Measurements from ENCODE around the gene CPN1.
"Not testable (repeated sequence)": the region's sequence is repeated elsewhere in the genome, so short reads cannot be mapped to it uniquely, and the experiment has no call there.

CPN1 gene

DNA sequence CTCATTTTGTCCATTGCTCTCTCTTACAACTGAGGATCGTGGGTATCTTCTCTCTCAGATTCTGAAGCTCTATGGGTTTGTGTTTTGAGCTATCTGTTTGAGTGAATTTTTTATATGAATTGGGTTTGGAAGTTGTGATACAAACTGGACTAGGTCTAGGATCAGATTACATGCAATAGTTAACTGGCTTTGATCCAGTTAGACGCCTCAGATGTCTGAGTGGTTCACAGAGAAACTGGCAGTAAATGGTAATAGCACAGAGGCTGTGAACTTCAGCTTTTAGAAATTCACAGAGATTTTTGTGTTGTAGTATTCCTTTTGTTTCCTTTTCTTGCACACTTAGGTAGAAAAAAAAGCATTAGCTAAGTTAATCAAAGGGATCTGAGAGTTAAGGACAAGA lies 59.3 kb downstream of the CPN1 start:
- DNase-seq (ENCODE audit: low read depth): no peak

DNA sequence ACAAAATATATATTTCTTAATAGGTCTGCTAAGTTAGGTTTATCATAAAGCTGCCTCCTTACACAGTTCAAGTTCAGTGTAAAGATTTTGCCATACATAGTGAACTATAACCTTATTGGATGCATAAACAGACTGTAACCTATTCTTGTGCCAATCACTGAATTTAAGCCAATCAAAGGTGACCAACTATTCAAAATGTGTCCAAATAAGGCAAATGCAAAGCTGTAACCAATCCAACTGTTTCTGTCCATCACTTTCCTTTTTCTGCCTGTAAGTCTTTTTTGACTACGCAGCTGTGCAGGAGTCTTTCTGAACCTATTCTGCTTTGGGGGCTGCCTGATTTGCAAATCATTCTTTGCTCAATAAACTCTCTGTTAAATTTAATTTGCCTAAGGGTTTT lies 60.3 kb downstream of the CPN1 start:
- DNase-seq (ENCODE audit: low read depth): no peak

DNA sequence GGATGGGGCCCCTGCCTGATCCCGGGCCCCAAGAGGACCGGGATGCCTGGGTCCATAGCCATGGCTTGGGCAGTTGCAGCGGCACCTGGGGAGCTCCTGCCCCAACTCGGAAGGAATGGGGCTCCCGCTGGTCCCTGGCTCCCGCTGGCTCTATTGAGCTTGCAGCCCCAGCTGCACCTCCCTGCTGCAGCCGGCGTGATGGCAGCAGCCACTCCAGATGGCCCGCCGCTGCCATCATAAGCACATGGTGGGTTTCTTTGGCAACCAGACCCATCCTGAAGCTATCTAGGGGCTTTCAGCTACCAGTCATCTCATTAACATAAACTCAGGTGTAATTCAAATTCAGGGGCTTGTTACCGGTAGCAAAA lies 60.8 kb downstream of the CPN1 start:
- DNase-seq (ENCODE audit: low read depth): no peak

DNA sequence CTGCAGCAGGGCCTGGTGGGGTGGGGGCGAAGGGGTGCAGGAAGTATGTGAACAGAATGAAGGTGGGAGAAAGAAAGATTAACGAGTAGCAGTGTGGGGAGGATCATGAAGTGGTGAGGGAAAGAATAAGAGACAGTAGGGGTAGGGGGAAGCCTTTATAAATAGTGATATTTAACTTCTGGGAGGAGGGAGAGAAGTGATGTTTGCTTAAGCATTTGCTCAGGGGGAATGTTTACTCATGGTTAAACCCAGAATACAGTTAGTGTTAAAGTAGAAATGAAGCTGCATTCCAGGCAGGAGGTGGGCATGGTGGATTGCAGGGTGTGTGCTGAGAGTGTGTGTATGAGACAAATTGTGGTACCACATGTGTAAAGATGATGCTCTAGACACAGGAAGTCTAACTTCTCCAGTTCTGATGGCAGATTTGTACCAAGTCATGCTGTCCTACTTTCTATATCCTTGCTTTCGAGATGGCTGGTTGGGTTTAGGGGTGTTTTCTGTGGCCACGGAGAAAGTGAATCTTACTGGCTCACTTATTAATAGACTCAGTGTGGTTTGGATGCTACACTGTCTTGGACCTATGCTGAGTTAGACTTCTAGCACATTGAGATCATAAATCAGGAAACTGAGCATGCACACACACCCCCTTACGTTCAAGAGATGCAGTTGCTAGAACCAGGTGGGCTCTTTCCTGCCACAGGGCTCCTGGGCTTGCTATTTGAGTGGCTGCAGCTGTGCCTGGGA lies 61.4 kb downstream of the CPN1 start:
- no peak for DNase-seq (ENCODE audit: low read depth)

DNA sequence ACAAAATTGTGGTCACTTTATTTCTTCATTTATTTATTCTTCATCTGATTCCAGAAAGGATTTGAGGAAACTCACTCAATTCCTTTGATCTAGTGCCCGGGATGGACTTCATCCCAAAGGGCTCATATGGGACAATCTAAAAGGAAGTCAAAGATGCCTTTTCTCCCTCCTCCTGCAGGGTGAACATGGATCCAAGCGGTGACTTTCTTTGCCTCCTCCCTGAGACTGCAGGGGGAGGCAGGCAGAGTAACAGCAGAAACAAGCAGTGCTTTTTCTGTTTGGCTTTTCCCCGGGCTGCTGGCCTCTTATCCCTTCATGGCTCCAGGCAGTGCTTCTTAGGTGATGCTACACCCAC lies 61.9 kb downstream of the CPN1 start:
- DNase-seq (ENCODE audit: low read depth): no peak

- DNase-seq (ENCODE audit: low read depth): no peak
Observed at GRCh38 chr10:100014071-100014762, 67.5 kb downstream of the CPN1 start.

GRCh38 chr10:100013621-100014020 lies 68.0 kb downstream of the CPN1 start:
- DNase-seq (ENCODE audit: low read depth): no peak

DNA sequence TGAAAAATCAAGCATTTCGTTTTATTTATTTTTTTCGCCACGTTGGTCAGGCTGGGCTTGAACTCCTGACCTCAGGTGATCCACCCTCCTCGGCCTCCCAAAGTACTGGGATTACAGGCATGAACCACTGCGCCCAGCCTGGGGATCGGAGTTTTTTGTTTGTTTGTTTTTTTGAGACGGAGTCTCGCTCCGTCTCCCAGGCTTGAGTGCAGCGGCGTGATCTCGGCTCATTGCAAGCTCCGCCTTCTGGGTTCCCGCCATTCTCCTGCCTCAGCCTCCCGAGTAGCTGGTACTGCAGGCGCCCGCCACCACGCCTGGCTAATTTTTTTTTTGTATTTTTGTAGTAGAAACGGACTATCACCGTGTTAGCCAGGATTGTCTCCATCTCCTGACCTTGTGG lies 69.8 kb downstream of the CPN1 start:
- not testable (repeated sequence) for DNase-seq (ENCODE audit: low read depth)

DNA sequence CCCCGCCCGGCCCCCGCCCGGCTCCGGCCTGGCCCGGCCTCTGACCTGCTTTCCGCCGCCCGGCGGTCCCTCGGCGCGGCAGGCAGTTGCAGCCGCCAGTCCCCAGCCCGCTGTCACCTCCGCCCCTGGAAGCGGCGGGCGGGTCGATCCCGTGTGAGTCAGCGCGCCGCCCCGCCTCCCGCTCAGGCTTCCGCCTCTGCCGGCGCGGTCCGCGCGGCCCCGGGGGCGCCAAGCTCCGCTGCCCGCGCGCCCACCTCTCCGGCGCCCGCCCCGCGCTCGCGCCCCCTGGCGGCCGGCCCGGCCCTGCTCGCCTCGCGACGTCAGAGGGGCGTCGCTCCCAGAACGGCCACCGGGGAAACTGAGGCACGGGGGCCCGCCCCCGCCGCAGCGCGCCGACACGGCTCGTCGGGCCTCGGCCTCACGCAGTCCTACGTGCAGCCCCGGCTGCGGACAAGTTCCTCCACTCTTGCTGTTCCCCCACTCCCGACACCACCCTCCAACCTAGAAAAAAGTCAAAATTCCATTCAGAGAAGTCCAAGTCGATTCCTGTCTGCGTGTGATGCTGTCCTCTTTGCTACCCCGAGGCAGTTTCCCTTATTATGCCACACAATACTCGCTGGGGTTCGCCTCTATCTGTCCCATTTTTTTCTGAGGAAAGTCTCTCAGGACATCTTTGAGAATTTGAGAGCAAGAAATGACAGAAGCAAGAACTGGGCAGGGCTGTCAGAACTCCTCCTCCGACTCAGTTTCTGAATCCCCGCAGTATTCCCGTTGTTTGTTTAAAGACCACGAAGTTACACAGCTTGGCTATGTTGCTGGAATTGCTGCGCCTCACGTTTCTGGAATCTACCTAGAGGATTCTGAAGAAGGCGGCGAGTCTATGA lies 71.6 kb downstream of the CPN1 start, which contains the start of gene DNMBP:
DNMBP (minus strand) TSS at position 155 of the 884 bp plus-strand sequence. CDS start 37,823 bp downstream, outside the sequence.
- DNase-seq (ENCODE audit: low read depth): peak; percentile 77

DNA sequence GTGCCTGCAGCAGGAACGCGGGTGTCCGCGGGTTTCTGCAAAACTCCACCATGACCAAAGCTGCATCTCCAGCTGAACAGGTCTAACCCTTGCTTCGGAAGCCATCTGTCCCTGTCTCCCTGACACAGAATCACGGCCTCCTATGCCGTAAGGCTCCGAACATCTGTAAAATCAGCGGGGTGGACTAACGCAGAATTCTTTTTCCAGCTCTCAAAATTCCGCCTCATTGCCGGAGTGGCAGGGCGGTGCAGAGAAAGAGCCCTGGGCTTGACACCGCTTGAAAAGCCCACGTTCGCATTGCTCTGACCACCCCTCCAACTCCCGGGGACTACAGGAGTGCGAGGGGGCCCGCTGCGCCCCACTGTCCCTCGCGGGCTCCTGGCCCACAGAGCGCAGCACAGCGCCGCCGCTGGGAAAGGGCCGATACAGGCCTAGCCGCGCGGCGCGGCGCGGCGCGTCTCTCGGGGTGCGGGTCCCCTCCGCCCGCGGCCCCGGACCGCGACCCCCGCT lies 72.3 kb downstream of the CPN1 start:
- no peak for DNase-seq (ENCODE audit: low read depth)

GRCh38 chr10:100008708-100009282 lies 72.9 kb downstream of the CPN1 start:
- no peak for DNase-seq (ENCODE audit: low read depth)

DNA sequence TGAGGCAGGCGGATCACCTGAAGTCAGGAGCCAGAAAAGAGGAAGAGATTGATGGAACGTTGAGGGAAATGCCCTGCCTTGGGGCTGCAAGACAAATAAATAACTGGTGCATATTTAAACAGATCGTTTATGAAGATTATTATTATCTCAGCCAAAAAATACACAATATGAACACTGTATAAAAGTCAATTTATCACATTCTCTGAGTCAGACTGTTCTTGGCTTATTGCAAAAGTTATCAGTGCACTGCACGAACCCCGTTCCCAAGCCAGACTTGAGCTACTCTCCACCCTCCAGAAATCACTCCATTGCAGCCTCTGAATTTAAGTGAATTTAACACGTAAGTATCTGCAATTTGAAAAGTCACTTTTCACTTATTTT lies 73.5 kb downstream of the CPN1 start:
- no peak for DNase-seq (ENCODE audit: low read depth)

DNA sequence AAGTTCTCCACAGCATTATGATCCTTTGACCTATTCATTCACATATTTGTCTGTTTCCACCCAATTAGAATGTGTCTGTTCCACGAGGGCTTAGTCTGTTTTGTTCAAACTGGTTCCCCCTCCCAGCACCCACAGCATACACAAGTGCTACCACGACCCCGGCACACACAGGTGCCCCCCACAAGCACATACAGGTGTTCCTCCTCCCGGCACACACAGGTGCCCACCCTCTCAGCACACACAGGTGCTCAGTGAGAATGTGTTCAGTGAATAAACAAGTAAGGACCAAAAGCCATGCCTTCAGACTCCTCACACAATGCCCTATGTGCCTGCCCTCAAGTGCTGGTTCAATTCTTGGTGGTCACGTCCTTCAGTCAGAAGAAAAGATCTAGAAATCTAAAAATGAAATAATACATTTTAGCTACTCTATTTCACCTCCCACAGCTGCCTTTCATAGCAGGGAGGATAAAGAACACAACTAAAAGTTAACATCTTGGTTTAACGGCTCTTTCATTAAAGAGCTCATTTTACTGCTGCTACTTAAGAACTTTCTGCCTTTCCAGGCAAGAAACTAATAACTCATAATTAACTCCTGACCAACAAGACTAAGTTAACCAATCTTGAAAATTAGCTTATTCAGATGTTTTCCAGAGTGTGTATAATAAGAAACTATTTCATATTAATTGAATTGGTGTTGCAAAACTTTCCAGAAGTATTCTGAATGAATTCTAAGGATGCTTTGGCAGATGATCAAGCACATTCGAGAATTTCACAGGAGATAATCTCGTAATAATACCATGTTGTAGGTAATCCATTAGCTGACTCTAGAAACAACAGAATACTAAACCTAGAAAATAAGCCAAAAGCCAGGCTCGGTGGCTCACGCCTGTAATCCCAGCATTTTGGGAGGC lies 74.2 kb downstream of the CPN1 start:
- no peak for DNase-seq (ENCODE audit: low read depth)

DNA sequence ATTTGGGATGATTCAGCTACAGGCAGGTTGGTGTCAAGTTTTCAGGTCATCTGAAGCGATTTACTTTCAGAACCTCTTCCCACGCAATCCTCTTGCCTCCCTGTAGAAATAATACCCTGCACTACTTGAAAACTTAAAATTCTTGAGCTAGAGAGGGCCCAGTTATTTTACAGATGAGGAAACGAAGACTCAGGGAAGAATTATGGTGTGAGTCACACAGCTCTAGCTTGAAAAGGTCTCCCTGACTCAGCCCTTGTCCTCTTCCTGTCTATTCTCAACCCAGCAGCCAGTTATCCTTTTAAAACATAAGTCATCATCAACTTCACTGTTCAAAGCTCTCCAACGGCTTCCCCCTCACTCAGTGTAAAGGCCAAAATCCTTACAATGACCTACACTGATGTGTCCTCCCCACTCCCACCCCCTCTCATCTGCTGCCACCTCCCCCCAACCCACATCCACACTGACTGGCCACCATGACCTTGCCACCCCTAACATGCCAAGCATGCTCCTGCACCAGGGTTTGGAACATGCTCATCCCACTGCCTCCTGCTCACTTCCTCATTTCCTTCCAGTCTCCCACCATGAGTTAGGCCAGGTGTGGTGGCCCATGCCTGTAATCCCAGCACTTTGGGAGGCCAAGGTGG lies 75.3 kb downstream of the CPN1 start:
- no peak for DNase-seq (ENCODE audit: low read depth)

DNA sequence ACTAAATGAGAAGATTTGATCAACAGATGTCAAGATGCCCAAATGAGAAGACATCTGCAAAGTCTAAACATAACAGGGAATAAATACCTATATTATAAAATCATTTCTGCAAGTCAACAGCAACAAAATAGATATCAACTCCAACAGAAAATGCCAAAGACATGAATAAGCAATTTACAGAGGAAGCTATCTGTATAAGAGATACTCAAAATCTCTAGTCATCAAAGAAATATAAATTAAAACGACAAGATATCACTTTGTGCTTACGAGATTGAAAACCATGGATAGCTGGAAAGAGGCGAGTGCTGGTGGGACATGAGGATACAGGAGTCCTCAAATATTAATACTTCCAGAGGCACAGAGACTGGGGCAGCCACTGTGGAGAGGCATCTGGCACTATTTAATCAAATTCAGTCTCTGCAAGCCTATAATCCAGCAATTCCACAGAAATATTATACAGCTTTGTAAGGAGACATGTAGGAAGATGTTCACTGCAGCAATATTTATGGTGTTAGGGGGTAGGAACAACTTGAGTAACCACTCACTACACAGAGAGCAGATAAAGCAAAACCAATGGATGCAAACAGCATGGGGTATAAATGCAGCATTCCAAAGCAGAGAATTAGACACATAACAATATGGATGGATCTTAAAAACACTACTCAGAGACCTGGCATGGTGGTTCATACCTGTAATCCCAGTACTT lies 76.7 kb downstream of the CPN1 start:
- DNase-seq (ENCODE audit: low read depth): no peak

GRCh38 chr10:100000109-100000644 lies 81.5 kb downstream of the CPN1 start:
- DNase-seq (ENCODE audit: low read depth): no peak

GRCh38 chr10:99999319-100000108 lies 82.2 kb downstream of the CPN1 start:
- no peak for DNase-seq (ENCODE audit: low read depth)

DNA sequence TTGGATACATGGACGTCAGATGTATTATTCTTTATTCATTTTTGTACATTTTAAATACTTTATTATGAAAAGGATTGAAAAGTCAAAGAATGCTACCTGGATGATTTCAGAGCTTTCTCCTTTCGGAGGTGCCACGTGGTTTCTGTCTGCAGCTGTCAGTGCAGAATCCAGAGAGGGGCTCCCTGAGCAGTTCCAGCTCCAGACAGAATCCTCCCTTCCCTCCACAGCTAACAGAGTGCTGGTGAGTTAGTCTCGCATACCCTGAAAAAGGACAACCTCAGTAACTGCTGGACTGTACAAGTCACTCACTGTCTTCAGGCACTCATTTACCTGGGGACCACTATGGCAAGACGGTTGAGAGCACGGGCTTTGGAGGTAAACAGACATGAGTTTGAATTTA lies 82.8 kb downstream of the CPN1 start:
- no peak for DNase-seq (ENCODE audit: low read depth)

Data from activated T-cell treated with anti-CD3 and anti-CD28 coated beads for 24 hours (primary cell).